Sigmoid colon (tissue), 4 donors: ENCODE measurements around the gene ZNF280C.
A peak's percentile ranks its signal among the peaks of the same experiment; 100 is the strongest.

ENCODE experiments used
- CTCF ChIP-seq, 4 experiments: fragments of 450-650 bp in 3 of 4; fragments of 200-600 bp in 1 of 4; IDR thresholded peaks; one replicate each; pipeline ENCODE4 v1.5.1; 2016 to 2019; ENCODE audit warnings: antibody characterized with exemption in 4 of 4, mild to moderate bottlenecking in 3 of 4, moderate library complexity in 2 of 4
- EP300 ChIP-seq, 4 donors: sonication (generic); formaldehyde crosslinking; IDR thresholded peaks; one replicate each; pipeline ENCODE4 v1.6.1; 2017; ENCODE audit warnings: antibody characterized with exemption in 4 of 4
- POLR2A ChIP-seq, 2 donors: fragments of 450-650 bp; IDR thresholded peaks; one replicate each; pipeline ENCODE4 v1.6.1; 2016; ENCODE audit warnings: antibody characterized with exemption in 2 of 2, mild to moderate bottlenecking in 2 of 2, moderate library complexity in 2 of 2
- POLR2AphosphoS5 ChIP-seq, 4 donors: sonication (generic); formaldehyde crosslinking; IDR thresholded peaks; one replicate each; pipeline ENCODE4 v1.6.1; 2017; ENCODE audit warnings: antibody characterized with exemption in 4 of 4

- no peak for TF ChIP-seq CTCF (IDR thresholded peaks at IDR 0.05)
- TF ChIP-seq EP300 (IDR thresholded peaks at IDR 0.05), result no peak
- TF ChIP-seq POLR2A (IDR thresholded peaks at IDR 0.05), result no peak
- TF ChIP-seq POLR2AphosphoS5 (IDR thresholded peaks at IDR 0.05), result peak in 1 of 4 donors; percentile 36
Observed at GRCh38 chrX:130174045-130174704, 94.5 kb downstream of the ZNF280C start.
